SK-N-SH treated with all-trans-retinoic acid at 6 μM for 48 hours (cell line): ENCODE data around the gene LMO7.
A peak's percentile ranks its signal among the peaks of the same experiment; 100 is the strongest.

Source experiments
- ATAC-seq: fragments of 200-7000 bp; cut with Tn5 transposase; 3 replicates; pipeline ENCODE4 v1.9.1; 2020; ENCODE audit warnings: mild to moderate bottlenecking, moderate library complexity
- ARNTL ChIP-seq: fragments of 450-650 bp; formaldehyde crosslinking; IDR thresholded peaks from 2 replicates; pipeline ENCODE4 v1.5.0; 2020; ENCODE audit warnings: low read depth, mild to moderate bottlenecking, moderate library complexity, borderline replicate concordance
- BACH2 ChIP-seq: fragments of 250-450 bp; sonication (Bioruptor Pico); IDR thresholded peaks from 2 replicates; pipeline ENCODE4 v1.9.0; 2021; ENCODE audit warnings: mild to moderate bottlenecking, borderline replicate concordance
- CREB5 ChIP-seq: fragments of 250-450 bp; sonication (Bioruptor Pico); IDR thresholded peaks from 2 replicates; pipeline ENCODE4 v1.5.1; 2020; ENCODE audit warnings: low read depth, mild to moderate bottlenecking, moderate library complexity
- CSDC2 ChIP-seq: fragments of 250-450 bp; sonication (Bioruptor Pico); IDR thresholded peaks from 2 replicates; pipeline ENCODE4 v1.5.0; 2020; ENCODE audit warnings: mild to moderate bottlenecking, moderate library complexity
- CSRNP3 ChIP-seq: fragments of 250-450 bp; sonication (Bioruptor Pico); IDR thresholded peaks from 2 replicates; pipeline ENCODE4 v1.5.1; 2021; ENCODE audit warnings: mild to moderate bottlenecking, moderate library complexity
- ESRRG ChIP-seq: fragments of 250-450 bp; sonication (Bioruptor Pico); IDR thresholded peaks from 2 replicates; pipeline ENCODE4 v1.6.1; 2021; ENCODE audit warnings: mild to moderate bottlenecking
- ISL1 ChIP-seq: fragments of 250-450 bp; sonication (Bioruptor Pico); IDR thresholded peaks from 2 replicates; pipeline ENCODE4 v2.1.2; 2022; ENCODE audit warnings: mild to moderate bottlenecking, moderate library complexity
- OSR1 ChIP-seq: fragments of 250-450 bp; sonication (Bioruptor Pico); IDR thresholded peaks from 2 replicates; pipeline ENCODE4 v1.8.0; 2022; ENCODE audit warnings: moderate library complexity, mild to moderate bottlenecking, inconsistent platforms
- PATZ1 ChIP-seq: fragments of 250-450 bp; sonication (Bioruptor Pico); IDR thresholded peaks from 2 replicates; pipeline ENCODE4 v1.8.0; 2020; ENCODE audit warnings: mild to moderate bottlenecking, moderate library complexity, borderline replicate concordance
- POU6F1 ChIP-seq: fragments of 250-450 bp; sonication (Bioruptor Pico); IDR thresholded peaks from 2 replicates; pipeline ENCODE4 v1.8.0; 2021; ENCODE audit warnings: low read depth, mild to moderate bottlenecking, moderate library complexity, borderline replicate concordance
- PPARA ChIP-seq: fragments of 250-450 bp; sonication (Bioruptor Pico); IDR thresholded peaks from 2 replicates; pipeline ENCODE4 v1.5.0; 2020; ENCODE audit warnings: mild to moderate bottlenecking, borderline replicate concordance
- RARB ChIP-seq: fragments of 250-450 bp; sonication (Bioruptor Pico); IDR thresholded peaks from 2 replicates; pipeline ENCODE4 v1.8.0; 2021; ENCODE audit warnings: mild to moderate bottlenecking, moderate library complexity
- SNAI2 ChIP-seq: fragments of 250-450 bp; sonication (Bioruptor Pico); IDR thresholded peaks from 2 replicates; pipeline ENCODE4 v1.5.0; 2020; ENCODE audit warnings: mild to moderate bottlenecking, moderate library complexity
- TSHZ2 ChIP-seq: fragments of 250-450 bp; sonication (Bioruptor Pico); IDR thresholded peaks from 2 replicates; pipeline ENCODE4 v1.5.0; 2020; ENCODE audit warnings: mild to moderate bottlenecking, moderate library complexity
- ZFP3 ChIP-seq: fragments of 250-450 bp; sonication (Bioruptor Pico); IDR thresholded peaks from 2 replicates; pipeline ENCODE4 v1.5.0; 2020; ENCODE audit warnings: mild to moderate bottlenecking, moderate library complexity
- ZFP30 ChIP-seq: fragments of 450-650 bp; formaldehyde crosslinking; IDR thresholded peaks from 2 replicates; pipeline ENCODE4 v1.5.0; 2022; ENCODE audit warnings: mild to moderate bottlenecking, moderate library complexity
- ZNF565 ChIP-seq: fragments of 450-650 bp; formaldehyde crosslinking; conservative IDR thresholded peaks from 2 replicates; pipeline ENCODE4 v1.5.0; 2020; ENCODE audit warnings: low read depth, mild to moderate bottlenecking, moderate library complexity
- ZNF70 ChIP-seq: fragments of 450-650 bp; formaldehyde crosslinking; IDR thresholded peaks from 2 replicates; pipeline ENCODE4 v1.5.0; 2020; ENCODE audit warnings: mild to moderate bottlenecking, moderate library complexity
- ZNF8 ChIP-seq: fragments of 450-650 bp; formaldehyde crosslinking; IDR thresholded peaks from 2 replicates; pipeline ENCODE4 v1.5.0; 2020; ENCODE audit warnings: mild to moderate bottlenecking, moderate library complexity

The LMO7 gene

GRCh38 chr13:75657111-75657510 lies 21.0 kb downstream of the LMO7 start:
- no peak; the same call in 1 of the 3 replicates for ATAC-seq
- no peak for TF ChIP-seq CSDC2 (CRISPR knock-in tag)
- no peak for TF ChIP-seq ZNF8
- no peak for TF ChIP-seq ZFP3 (CRISPR knock-in tag)

- TF ChIP-seq ZNF565, result no peak
- no peak for TF ChIP-seq CSDC2 (CRISPR knock-in tag)
- TF ChIP-seq OSR1, result no peak
- TF ChIP-seq ESRRG (CRISPR knock-in tag), result no peak
- TF ChIP-seq TSHZ2 (CRISPR knock-in tag), result no peak
- TF ChIP-seq CSRNP3 (CRISPR knock-in tag), result no peak
- no peak for TF ChIP-seq SNAI2
- TF ChIP-seq RARB (CRISPR knock-in tag), result no peak
- TF ChIP-seq BACH2 (CRISPR knock-in tag), result no peak
- TF ChIP-seq ZNF70 (CRISPR knock-in tag), result no peak
- no peak for TF ChIP-seq POU6F1 (CRISPR knock-in tag)
- no peak for TF ChIP-seq ZFP30
- TF ChIP-seq CREB5 (CRISPR knock-in tag), result no peak
- TF ChIP-seq PATZ1, result no peak
- TF ChIP-seq ISL1 (CRISPR knock-in tag), result no peak
- no peak for ATAC-seq
Measured at GRCh38 chr13:75660694-75661093, 24.6 kb downstream of the LMO7 start.

GRCh38 chr13:75661443-75661842 lies 25.3 kb downstream of the LMO7 start:
- peak; percentile 42 for ATAC-seq
- TF ChIP-seq POU6F1 (CRISPR knock-in tag) (no peak), BACH2 (CRISPR knock-in tag) (no peak), PPARA (CRISPR knock-in tag) (no peak), ZFP30 (no peak), OSR1 (no peak), ZNF565 (no peak), ARNTL (CRISPR knock-in tag) (no peak), ZNF70 (CRISPR knock-in tag) (no peak)
